Upper lobe of left lung (tissue), 4 donors: Measurements from ENCODE around the gene PCSK5.

Experiments used
- CTCF ChIP-seq, 6 experiments: fragments of 450-650 bp in 4 of 6; fragments of 200-600 bp in 2 of 6; sonication (generic) in 2 of 6; IDR thresholded peaks; one replicate each; pipeline ENCODE4 v1.5.1; 2016 to 2019; ENCODE audit warnings: antibody characterized with exemption in 6 of 6
- EP300 ChIP-seq, 4 donors: sonication (generic); formaldehyde crosslinking; IDR thresholded peaks; one replicate each; pipeline ENCODE4 v1.5.1; 2017; ENCODE audit warnings: antibody characterized with exemption in 4 of 4, control low read depth in 2 of 4
- POLR2A ChIP-seq, 4 donors: fragments of 450-650 bp; IDR thresholded peaks; one replicate each; pipeline ENCODE4 v1.5.1; 2016 to 2017; ENCODE audit warnings: antibody characterized with exemption in 4 of 4, mild to moderate bottlenecking in 2 of 4
- POLR2AphosphoS5 ChIP-seq, 2 donors: sonication (generic); formaldehyde crosslinking; IDR thresholded peaks; one replicate each; pipeline ENCODE4 v1.5.1; 2017; ENCODE audit warnings: antibody characterized with exemption in 2 of 2

- TF ChIP-seq POLR2AphosphoS5 (IDR thresholded peaks at IDR 0.05) (no peak), CTCF (IDR thresholded peaks at IDR 0.05) (peak; percentile 53 to 68 (median 60)), POLR2A (IDR thresholded peaks at IDR 0.05) (no peak), EP300 (IDR thresholded peaks at IDR 0.05) (no peak)
Observed at GRCh38 chr9:75866273-75866871, 24.1 kb upstream of the PCSK5 start.
